Mucosa of descending colon (tissue), 3 donors: Measurements from ENCODE around the gene THTPA. TPM values are rescaled to one million over a fixed set of nuclear protein-coding genes. Genes with fewer than 3 reads are reported as not detected.
"Not testable (repeated sequence)": the region's sequence is repeated elsewhere in the genome, so short reads cannot be mapped to it uniquely, and the experiment has no call there.

Experiments
- ATAC-seq: fragments of 200-7000 bp; cut with Tn5 transposase; one replicate; pipeline ENCODE4 v1.9.1; 2020; ENCODE audit warnings: mild to moderate bottlenecking, moderate library complexity
- DNase-seq, 3 donors: peaks; one replicate each; pipeline ENCODE4 v3.0.0-alpha.2; 2020
- H3K36me3 ChIP-seq: fragments of 200-600 bp; one replicate; pipeline ENCODE4 v1.8.0; 2021; ENCODE audit warnings: low read depth, mild to moderate bottlenecking
- H3K4me1 ChIP-seq: fragments of 200-600 bp; one replicate; pipeline ENCODE4 v1.8.0; 2021; ENCODE audit warnings: low read depth, mild to moderate bottlenecking
- H3K4me3 ChIP-seq: fragments of 200-600 bp; one replicate; pipeline ENCODE4 v1.8.0; 2021; ENCODE audit warnings: mild to moderate bottlenecking
- H3K9me3 ChIP-seq: fragments of 200-600 bp; one replicate; pipeline ENCODE4 v1.8.0; 2021; ENCODE audit warnings: mild to moderate bottlenecking
- CTCF ChIP-seq: fragments of 200-600 bp; IDR thresholded peaks from one replicate; pipeline ENCODE4 v1.8.0; 2022; ENCODE audit warnings: antibody characterized with exemption, mild to moderate bottlenecking
- intact Hi-C, 2 donors: fragments of 100-400 bp; cut with DNase I in 1 of 2; cut with micrococcal nuclease in 1 of 2; formaldehyde crosslinking; loops; one replicate each; pipeline versions ENCODE4 v1.11.0 to v1.11.1; 2022; cut with DNase I, micrococcal nuclease
- total RNA-seq, 3 donors: library from RNA; stranded (reverse); fragmentation: NEBNext Ultra II Directional in 2 of 3; extraction: Animal tissue kit (Norgen Biotek cat#: 25700) in 2 of 3; gene quantifications; one replicate each; pipeline versions ENCODE4 v1.2.1 to v1.2.4, GENCODE V29; 2021 to 2023
- donor health status: DM: no; HTN: no; CAD: no; lungs with moderate emphysema.
- donor health status: DM: no; HTN: no; CAD: no.
- donor health status: DM: no; HTN: yes; CAD: no.

THTPA gene
- total RNA-seq, 3 donors from 2014 or later = 16.8 to 17.4 (median 17.4) TPM

DNA sequence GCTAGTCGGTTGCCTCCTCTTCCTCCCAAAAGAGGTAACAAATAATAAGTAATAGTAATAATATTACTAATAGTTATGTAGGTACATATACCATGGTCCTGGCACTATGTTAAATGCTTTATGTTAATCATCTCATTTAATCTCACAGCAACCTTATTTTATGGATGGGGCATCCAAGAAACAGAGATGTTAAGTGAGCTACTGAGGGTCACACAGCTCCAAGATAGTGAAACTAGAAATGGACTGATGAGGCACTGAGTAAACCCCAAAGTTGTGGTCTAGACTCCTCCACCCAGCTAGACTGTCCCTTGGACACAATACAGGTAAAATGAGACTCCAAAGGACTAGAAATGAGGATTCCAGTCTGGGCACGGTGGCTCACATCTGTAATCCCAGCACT, 19.6 kb upstream of the THTPA start:
- Histone ChIP-seq H3K4me3 (no peak overlapping the region), H3K36me3 (no peaks in the 10 kb centered on the region), H3K4me1 (no peaks in the 10 kb centered on the region), H3K9me3 (no peaks in the 10 kb centered on the region)
- intact Hi-C loops = loop anchor here in 1 of 2 donors (10.0 kb wide), 1 partner anchor 52 kb away; no protein-coding TSS in a partner anchor
- DNase-seq (no peak), ATAC-seq (no peak)
- no peak for TF ChIP-seq CTCF

GRCh38 chr14:23536906-23537305, 19.2 kb upstream of the THTPA start:
- not testable (repeated sequence) for ATAC-seq, H3K9me3 ChIP-seq
- intact Hi-C loops = loop anchor here in 1 of 2 donors (10.0 kb wide), 1 partner anchor 52 kb away; no protein-coding TSS in a partner anchor

GRCh38 chr14:23537351-23538049, 18.6 kb upstream of the THTPA start:
- no peak for ATAC-seq
- no peak for TF ChIP-seq CTCF
- Histone ChIP-seq H3K4me3 (no peak overlapping the region), H3K9me3 (no peaks in the 10 kb centered on the region), H3K4me1 (no peaks in the 10 kb centered on the region), H3K36me3 (no peaks in the 10 kb centered on the region)
- DNase-seq = no peak
- intact Hi-C loops = loop anchor here in 1 of 2 donors (10.0 kb wide), 1 partner anchor 53 kb away; no protein-coding TSS in a partner anchor

More at GRCh38 chr14:23536906-23537305, 19.2 kb upstream of the THTPA start:
- not testable (repeated sequence) for H3K4me3 ChIP-seq, H3K36me3 ChIP-seq, H3K4me1 ChIP-seq, DNase-seq

DNA sequence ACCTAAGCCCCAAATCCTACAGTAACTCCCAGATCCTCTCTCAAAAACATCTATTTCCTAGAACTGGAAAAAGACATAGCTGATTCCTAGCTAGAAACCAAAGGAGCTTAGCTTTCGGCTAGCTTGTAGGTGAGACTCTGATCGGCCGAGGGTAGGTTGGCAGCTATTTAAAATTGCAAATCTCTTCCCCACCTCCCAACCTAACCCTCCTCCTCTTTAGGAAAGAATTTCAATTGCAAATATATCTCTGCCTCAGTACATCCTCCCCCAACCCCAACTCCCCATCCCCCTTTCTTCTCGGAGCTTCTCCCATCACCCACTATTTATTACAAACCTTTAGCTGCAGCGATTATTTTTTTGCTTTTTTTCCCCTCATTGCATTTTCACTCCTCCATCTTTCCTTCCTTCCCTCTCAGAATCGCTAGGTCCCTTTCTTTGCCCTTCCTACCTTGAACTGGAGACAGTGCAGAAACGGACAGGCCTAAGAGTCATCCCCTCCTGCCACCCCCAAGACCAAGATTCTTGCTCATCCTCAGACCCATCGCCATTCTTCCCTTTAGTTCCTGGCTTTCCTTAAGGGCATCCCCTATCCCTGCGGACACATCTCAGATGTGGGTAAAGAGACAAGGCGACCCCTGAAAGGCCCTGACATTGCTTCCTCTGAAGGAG, 17.9 kb upstream of the THTPA start:
- no peak for TF ChIP-seq CTCF
- no peaks in the 10 kb centered on the region for H3K9me3 ChIP-seq

GRCh38 chr14:23538785-23539184, 17.3 kb upstream of the THTPA start:
- no peaks in the 10 kb centered on the region for H3K4me1 ChIP-seq
- DNase-seq = no peak
- TF ChIP-seq CTCF = no peak
- intact Hi-C loops = loop anchor here in 1 of 2 donors (10.0 kb wide), 1 partner anchor 54 kb away; no protein-coding TSS in a partner anchor
- H3K4me3 ChIP-seq = no peak overlapping the region
- no peaks in the 10 kb centered on the region for H3K36me3 ChIP-seq
- no peaks in the 10 kb centered on the region for H3K9me3 ChIP-seq
- no peak for ATAC-seq

More for the DNA sequence above, 17.9 kb upstream of the THTPA start:
- intact Hi-C loops = loop anchor here in 1 of 2 donors (10.0 kb wide), 1 partner anchor 53 kb away; no protein-coding TSS in a partner anchor
- no peak for ATAC-seq
- Histone ChIP-seq H3K4me3 (no peak overlapping the region), H3K4me1 (no peaks in the 10 kb centered on the region), H3K36me3 (no peaks in the 10 kb centered on the region)
- DNase-seq = no peak
